Neural cell (in vitro differentiated cells): ENCODE results near the gene NUP62. TPM values are rescaled to one million over a fixed set of nuclear protein-coding genes. Genes with fewer than 3 reads are reported as not detected.

Experiments
- H2AFZ ChIP-seq: fragments of 200-600, 300-800 bp; sonication (generic), shearing (Covaris generic); 2 replicates; pipeline ENCODE4 v1.6.0; 2014; ENCODE audit warnings: low read depth, mild to moderate bottlenecking, antibody characterized with exemption, low read length, moderate library complexity
- H3F3A ChIP-seq: fragments of 200-600 bp; shearing (Covaris generic); 2 replicates; pipeline ENCODE4 v1.6.1; 2016; ENCODE audit warnings: mild to moderate bottlenecking, moderate library complexity, mixed read lengths, antibody characterized with exemption, low read length; ENCODE audit not compliant: insufficient read depth, poor library complexity, severe bottlenecking
- H3K27ac ChIP-seq: fragments of 200-600, 300-800 bp; sonication (generic), shearing (Covaris generic); 2 replicates; pipeline ENCODE4 v1.5.1; 2014; ENCODE audit warnings: mild to moderate bottlenecking, low read length, moderate library complexity
- H3K27me3 ChIP-seq: fragments of 300-800, 200-600 bp; sonication (generic), shearing (Covaris generic); 2 replicates; pipeline ENCODE4 v1.6.0; 2014; ENCODE audit warnings: mild to moderate bottlenecking, low read depth, low read length, moderate library complexity; ENCODE audit not compliant: insufficient read depth
- H3K36me3 ChIP-seq: fragments of 300-800, 200-600 bp; sonication (generic), shearing (Covaris generic); 2 replicates; pipeline ENCODE4 v1.5.1; 2014; ENCODE audit warnings: mild to moderate bottlenecking, antibody characterized with exemption, low read length, moderate library complexity; ENCODE audit not compliant: insufficient read depth
- H3K4me2 ChIP-seq: fragments of 300-800, 200-600 bp; sonication (generic), shearing (Covaris generic); 2 replicates; pipeline ENCODE4 v1.6.0; 2014; ENCODE audit warnings: mild to moderate bottlenecking, low read length
- H3K4me3 ChIP-seq: fragments of 300-800, 200-600 bp; sonication (generic), shearing (Covaris generic); 2 replicates; pipeline ENCODE4 v1.5.1; 2014; ENCODE audit warnings: mild to moderate bottlenecking, low read length, moderate library complexity
- H3K79me2 ChIP-seq: fragments of 200-600 bp; shearing (Covaris generic); replicated peaks from 2 replicates; pipeline ENCODE4 v1.6.0; 2014; ENCODE audit warnings: mild to moderate bottlenecking, low read length, moderate library complexity; ENCODE audit not compliant: insufficient read depth
- H3K9ac ChIP-seq: fragments of 300-800, 200-600 bp; sonication (generic), shearing (Covaris generic); 2 replicates; pipeline ENCODE4 v1.6.1; 2016; ENCODE audit warnings: mild to moderate bottlenecking, low read length, mixed read lengths
- H3K9me2 ChIP-seq: fragments of 200-600 bp; shearing (Covaris generic); 2 replicates; pipeline ENCODE4 v1.6.1; 2016; ENCODE audit warnings: mild to moderate bottlenecking, low read length, mixed read lengths; ENCODE audit not compliant: insufficient read depth
- H3K9me3 ChIP-seq: fragments of 200-600, 300-800 bp; sonication (generic), shearing (Covaris generic); 2 replicates; pipeline ENCODE4 v1.6.1; 2016; ENCODE audit warnings: mild to moderate bottlenecking, mixed run types, low read length, moderate library complexity, mixed read lengths
- H4K20me1 ChIP-seq: fragments of 200-600 bp; shearing (Covaris generic); 2 replicates; pipeline ENCODE4 v1.6.1; 2016; ENCODE audit warnings: mild to moderate bottlenecking, mixed run types; ENCODE audit not compliant: insufficient read depth
- EP300 ChIP-seq: fragments of 450-650 bp; conservative IDR thresholded peaks from 2 replicates; pipeline ENCODE4 v1.6.1; 2014; ENCODE audit warnings: antibody characterized with exemption, mild to moderate bottlenecking, moderate library complexity; ENCODE audit not compliant: poor library complexity, severe bottlenecking
- EZH2 ChIP-seq: fragments of 200-600, 300-800 bp; shearing (Covaris generic), sonication (generic); IDR thresholded peaks from 2 replicates; pipeline ENCODE4 v1.6.1; 2014; ENCODE audit warnings: antibody characterized with exemption, low read length, borderline replicate concordance, mild to moderate bottlenecking; ENCODE audit not compliant: insufficient read depth, poor library complexity, severe bottlenecking
- MXI1 ChIP-seq: fragments of 450-650 bp; conservative IDR thresholded peaks from 2 replicates; pipeline ENCODE4 v1.6.1; 2014; ENCODE audit warnings: antibody characterized with exemption, mild to moderate bottlenecking; ENCODE audit not compliant: poor library complexity, severe bottlenecking
- POLR2AphosphoS5 ChIP-seq: IDR thresholded peaks from 2 replicates; pipeline ENCODE4 v1.6.1; 2012
- RAD21 ChIP-seq: fragments of 450-650 bp; conservative IDR thresholded peaks from 2 replicates; pipeline ENCODE4 v1.6.1; 2014; ENCODE audit warnings: antibody characterized with exemption, mild to moderate bottlenecking, moderate library complexity
- SMC3 ChIP-seq: fragments of 450-650 bp; conservative IDR thresholded peaks from 2 replicates; pipeline ENCODE4 v1.6.1; 2014; ENCODE audit warnings: antibody characterized with exemption, mild to moderate bottlenecking, moderate library complexity; ENCODE audit not compliant: poor library complexity
- TAF1 ChIP-seq: IDR thresholded peaks from 2 replicates; pipeline ENCODE4 v1.6.1; 2012; ENCODE audit warnings: low read depth
- polyA plus RNA-seq: library from polyadenylated mRNA; depleted of rRNA; stranded (reverse); fragments of >200 nt; gene quantifications from 2 replicates; pipeline ENCODE4 v1.2.3, GENCODE V29; 2014
- TF ChIP-seq, protein P1 (sequence below): IDR thresholded peaks from 2 replicates; pipeline ENCODE4 v1.6.1; 2012; ENCODE audit warnings: borderline replicate concordance
- TF ChIP-seq, protein P2 (sequence below): fragments of 450-650 bp; IDR thresholded peaks from 2 replicates; pipeline ENCODE4 v1.5.1; 2014; ENCODE audit warnings: antibody characterized with exemption, mild to moderate bottlenecking, moderate library complexity; ENCODE audit not compliant: poor library complexity, severe bottlenecking

The NUP62 gene
- polyA plus RNA-seq, 1 donor from 2014 or later = 24.9 TPM

DNA sequence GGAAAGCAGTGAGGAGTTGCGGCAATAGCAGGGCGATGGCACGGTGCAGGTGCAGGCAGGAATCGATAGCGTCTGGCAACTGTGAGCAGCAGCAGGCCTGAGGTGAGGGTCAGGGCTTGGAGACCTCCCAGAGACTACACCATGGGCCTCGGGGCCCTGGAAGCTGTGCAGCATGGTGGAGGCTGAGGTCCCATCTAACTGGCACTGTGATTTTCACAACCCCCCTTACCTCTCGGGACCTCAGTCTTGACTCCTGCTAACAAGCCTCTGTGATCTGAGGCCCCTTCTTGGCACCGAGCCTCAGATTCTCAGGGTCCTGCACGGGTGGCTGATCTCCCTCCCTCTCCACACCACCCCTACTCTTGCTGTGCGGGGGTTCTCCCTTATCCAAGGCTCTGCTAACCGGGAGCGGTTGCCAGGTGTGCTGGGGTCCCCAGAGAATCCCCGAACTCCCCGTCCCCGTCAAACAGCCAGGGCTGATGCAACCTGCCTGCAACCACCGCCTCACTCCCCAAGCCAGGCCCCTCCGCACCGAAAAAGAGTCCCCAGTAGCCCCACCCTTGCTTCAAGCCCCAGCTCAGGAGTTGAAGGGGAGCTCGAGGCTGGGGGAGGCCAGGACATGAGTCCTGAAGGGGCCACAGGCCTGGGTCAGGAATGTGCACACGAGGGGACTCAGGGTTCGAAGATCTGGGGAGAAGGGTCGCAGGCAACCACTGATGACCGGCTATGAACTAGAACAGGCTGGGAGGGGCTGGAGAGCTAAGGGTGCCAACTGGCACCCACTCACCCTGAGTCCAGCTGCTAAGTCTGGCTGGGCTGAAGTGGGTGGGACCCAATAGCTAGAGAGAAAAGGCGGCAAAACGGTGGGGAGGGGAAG is 5.1 kb downstream of the NUP62 start:
- Histone ChIP-seq H3K4me3 (no peak overlapping the region), H3K79me2 (peaks cover 79% of the 10 kb centered on the region), H4K20me1 (no peaks in the 10 kb centered on the region)

DNA sequence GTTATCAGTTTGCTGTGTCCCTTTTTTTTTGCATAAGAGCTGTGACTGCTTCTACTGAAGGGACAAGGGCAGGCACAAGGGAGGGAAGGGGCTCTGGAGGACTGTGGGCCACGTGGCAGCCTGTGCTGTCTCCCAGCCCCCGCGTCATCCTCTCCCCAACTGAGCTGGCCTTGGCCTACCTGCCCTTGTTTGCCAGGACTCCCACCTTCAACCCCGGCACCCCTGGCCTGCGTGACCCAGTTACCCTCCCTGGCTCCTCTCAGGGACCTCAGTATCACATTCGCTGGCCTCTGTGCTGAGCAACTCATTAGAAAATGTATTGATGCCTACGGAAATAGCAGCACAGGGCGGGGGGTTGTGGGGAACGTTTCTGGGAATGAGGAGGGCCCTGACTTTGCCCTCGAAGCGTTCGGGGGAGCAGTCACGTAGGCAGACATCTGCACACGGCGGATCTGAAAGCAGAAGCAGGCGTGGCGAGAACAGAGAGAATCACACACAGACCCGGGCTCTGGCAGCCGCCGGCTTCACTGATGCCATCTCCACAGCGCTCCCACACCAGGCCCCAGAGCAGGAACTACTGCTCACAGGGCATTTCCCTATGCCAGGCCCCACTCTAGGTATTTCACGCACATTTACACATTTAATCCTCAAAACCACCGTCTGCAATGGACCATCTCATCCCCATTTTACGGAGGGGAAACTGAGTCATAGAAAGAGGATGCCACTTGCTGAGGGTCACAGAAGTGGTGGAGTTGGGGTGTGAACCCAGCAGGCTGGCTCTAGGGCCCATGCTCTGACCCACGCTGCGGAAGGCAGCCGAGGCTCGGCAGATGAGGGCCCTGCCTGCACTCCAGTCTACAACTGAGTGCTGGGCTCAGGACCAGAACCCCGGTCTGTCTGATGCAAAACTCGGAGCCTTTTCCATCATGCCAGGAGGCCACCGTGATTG is 6.0 kb downstream of the NUP62 start:
- H3K79me2 ChIP-seq = peaks cover 74% of the 10 kb centered on the region
- no peak for TF ChIP-seq MXI1
- TF ChIP-seq RAD21 = no peak
- TF ChIP-seq, protein P1, sequence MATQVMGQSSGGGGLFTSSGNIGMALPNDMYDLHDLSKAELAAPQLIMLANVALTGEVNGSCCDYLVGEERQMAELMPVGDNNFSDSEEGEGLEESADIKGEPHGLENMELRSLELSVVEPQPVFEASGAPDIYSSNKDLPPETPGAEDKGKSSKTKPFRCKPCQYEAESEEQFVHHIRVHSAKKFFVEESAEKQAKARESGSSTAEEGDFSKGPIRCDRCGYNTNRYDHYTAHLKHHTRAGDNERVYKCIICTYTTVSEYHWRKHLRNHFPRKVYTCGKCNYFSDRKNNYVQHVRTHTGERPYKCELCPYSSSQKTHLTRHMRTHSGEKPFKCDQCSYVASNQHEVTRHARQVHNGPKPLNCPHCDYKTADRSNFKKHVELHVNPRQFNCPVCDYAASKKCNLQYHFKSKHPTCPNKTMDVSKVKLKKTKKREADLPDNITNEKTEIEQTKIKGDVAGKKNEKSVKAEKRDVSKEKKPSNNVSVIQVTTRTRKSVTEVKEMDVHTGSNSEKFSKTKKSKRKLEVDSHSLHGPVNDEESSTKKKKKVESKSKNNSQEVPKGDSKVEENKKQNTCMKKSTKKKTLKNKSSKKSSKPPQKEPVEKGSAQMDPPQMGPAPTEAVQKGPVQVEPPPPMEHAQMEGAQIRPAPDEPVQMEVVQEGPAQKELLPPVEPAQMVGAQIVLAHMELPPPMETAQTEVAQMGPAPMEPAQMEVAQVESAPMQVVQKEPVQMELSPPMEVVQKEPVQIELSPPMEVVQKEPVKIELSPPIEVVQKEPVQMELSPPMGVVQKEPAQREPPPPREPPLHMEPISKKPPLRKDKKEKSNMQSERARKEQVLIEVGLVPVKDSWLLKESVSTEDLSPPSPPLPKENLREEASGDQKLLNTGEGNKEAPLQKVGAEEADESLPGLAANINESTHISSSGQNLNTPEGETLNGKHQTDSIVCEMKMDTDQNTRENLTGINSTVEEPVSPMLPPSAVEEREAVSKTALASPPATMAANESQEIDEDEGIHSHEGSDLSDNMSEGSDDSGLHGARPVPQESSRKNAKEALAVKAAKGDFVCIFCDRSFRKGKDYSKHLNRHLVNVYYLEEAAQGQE = no peak
- no peak for TF ChIP-seq EZH2
- TF ChIP-seq, protein P2, sequence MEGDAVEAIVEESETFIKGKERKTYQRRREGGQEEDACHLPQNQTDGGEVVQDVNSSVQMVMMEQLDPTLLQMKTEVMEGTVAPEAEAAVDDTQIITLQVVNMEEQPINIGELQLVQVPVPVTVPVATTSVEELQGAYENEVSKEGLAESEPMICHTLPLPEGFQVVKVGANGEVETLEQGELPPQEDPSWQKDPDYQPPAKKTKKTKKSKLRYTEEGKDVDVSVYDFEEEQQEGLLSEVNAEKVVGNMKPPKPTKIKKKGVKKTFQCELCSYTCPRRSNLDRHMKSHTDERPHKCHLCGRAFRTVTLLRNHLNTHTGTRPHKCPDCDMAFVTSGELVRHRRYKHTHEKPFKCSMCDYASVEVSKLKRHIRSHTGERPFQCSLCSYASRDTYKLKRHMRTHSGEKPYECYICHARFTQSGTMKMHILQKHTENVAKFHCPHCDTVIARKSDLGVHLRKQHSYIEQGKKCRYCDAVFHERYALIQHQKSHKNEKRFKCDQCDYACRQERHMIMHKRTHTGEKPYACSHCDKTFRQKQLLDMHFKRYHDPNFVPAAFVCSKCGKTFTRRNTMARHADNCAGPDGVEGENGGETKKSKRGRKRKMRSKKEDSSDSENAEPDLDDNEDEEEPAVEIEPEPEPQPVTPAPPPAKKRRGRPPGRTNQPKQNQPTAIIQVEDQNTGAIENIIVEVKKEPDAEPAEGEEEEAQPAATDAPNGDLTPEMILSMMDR = no peak

More for the DNA sequence above, 5.1 kb downstream of the NUP62 start:
- Histone ChIP-seq H3K27me3 (no peaks in the 10 kb centered on the region), H3K36me3 (no peaks in the 10 kb centered on the region), H3K9me3 (no peaks in the 10 kb centered on the region), H2AFZ (no peak overlapping the region), H3K4me2 (no peak overlapping the region), H3K9ac (no peak overlapping the region), H3K27ac (no peak overlapping the region), H3K9me2 (no peaks in the 10 kb centered on the region), H3F3A (no peaks in the 10 kb centered on the region)
- TF ChIP-seq POLR2AphosphoS5 (no peak), EZH2 (no peak), RAD21 (no peak), TAF1 (no peak), SMC3 (no peak), MXI1 (no peak), EP300 (no peak)
- TF ChIP-seq, protein P1 = no peak
- TF ChIP-seq, protein P2 = no peak

More for the DNA sequence above, 6.0 kb downstream of the NUP62 start:
- no peaks in the 10 kb centered on the region for H4K20me1 ChIP-seq
- H3F3A ChIP-seq = no peaks in the 10 kb centered on the region
- no peaks in the 10 kb centered on the region for H3K9me3 ChIP-seq
- H3K27me3 ChIP-seq = no peaks in the 10 kb centered on the region
- no peak overlapping the region for H3K4me2 ChIP-seq
- H3K27ac ChIP-seq = no peak overlapping the region
- H3K4me3 ChIP-seq = no peak overlapping the region
- H3K9ac ChIP-seq = no peak overlapping the region
- H3K36me3 ChIP-seq = no peaks in the 10 kb centered on the region
- no peaks in the 10 kb centered on the region for H3K9me2 ChIP-seq
- no peak overlapping the region for H2AFZ ChIP-seq
